ENCODE results near the gene SLAMF8. TPM values are rescaled to one million over a fixed set of nuclear protein-coding genes. Genes with fewer than 3 reads are reported as not detected.

Gene SLAMF8
- total RNA-seq, 1 donor from 2014 or later, result 34.6 TPM

GRCh38 chr1:159832309-159832708 is 5.6 kb downstream of the SLAMF8 start:
- Histone ChIP-seq H3K36me3 (peaks cover 13% of the 10 kb centered on the region), H3K9me3 (no peaks in the 10 kb centered on the region), H3K4me1 (peaks cover 23% of the 10 kb centered on the region), H3K4me3 (no peak overlapping the region), H3K27me3 (no peaks in the 10 kb centered on the region), H3K27ac (no peak overlapping the region)
- TF ChIP-seq CTCF (IDR thresholded peaks at IDR 0.05), result no peak
- no peak for DNase-seq
- intact Hi-C loops (cut with DNase I), result no loop called here
- ATAC-seq, result no peak

GRCh38 chr1:159835356-159835755 is 8.7 kb downstream of the SLAMF8 start:
- H3K4me1 ChIP-seq, result peaks cover 13% of the 10 kb centered on the region
- intact Hi-C loops (cut with DNase I), result no loop called here
- H3K4me3 ChIP-seq, result no peak overlapping the region
- no peak for DNase-seq
- no peak for ATAC-seq
- TF ChIP-seq CTCF (IDR thresholded peaks at IDR 0.05), result no peak
- H3K27me3 ChIP-seq, result no peaks in the 10 kb centered on the region
- no peak overlapping the region for H3K27ac ChIP-seq
- no peaks in the 10 kb centered on the region for H3K9me3 ChIP-seq
- H3K36me3 ChIP-seq, result peaks cover 13% of the 10 kb centered on the region

- DNase-seq (no peak), ATAC-seq (no peak)
- H3K4me3 ChIP-seq, result no peak overlapping the region
- H3K4me1 ChIP-seq, result peaks cover 9% of the 10 kb centered on the region
- no peaks in the 10 kb centered on the region for H3K9me3 ChIP-seq
- no peaks in the 10 kb centered on the region for H3K27me3 ChIP-seq
- no peak for TF ChIP-seq CTCF (IDR thresholded peaks at IDR 0.05)
- no peak overlapping the region for H3K27ac ChIP-seq
- intact Hi-C loops (cut with DNase I), result no loop called here
- peaks cover 13% of the 10 kb centered on the region for H3K36me3 ChIP-seq
Measured at GRCh38 chr1:159835862-159836525, 9.3 kb downstream of the SLAMF8 start.

GRCh38 chr1:159838715-159839114 is 12.0 kb downstream of the SLAMF8 start:
- DNase-seq (no peak), ATAC-seq (no peak)
- Histone ChIP-seq H3K27me3 (no peaks in the 10 kb centered on the region), H3K4me1 (no peaks in the 10 kb centered on the region), H3K4me3 (no peak overlapping the region), H3K27ac (no peak overlapping the region), H3K36me3 (peaks cover 5% of the 10 kb centered on the region), H3K9me3 (no peaks in the 10 kb centered on the region)
- TF ChIP-seq CTCF (IDR thresholded peaks at IDR 0.05), result no peak
- intact Hi-C loops (cut with DNase I), result no loop called here

- Histone ChIP-seq H3K9me3 (no peaks in the 10 kb centered on the region), H3K27ac (no peak overlapping the region), H3K36me3 (peaks cover 5% of the 10 kb centered on the region), H3K4me1 (no peaks in the 10 kb centered on the region), H3K27me3 (no peaks in the 10 kb centered on the region), H3K4me3 (no peak overlapping the region)
- DNase-seq (no peak), ATAC-seq (no peak)
- intact Hi-C loops (cut with DNase I), result no loop called here
- no peak for TF ChIP-seq CTCF (IDR thresholded peaks at IDR 0.05)
Measured at GRCh38 chr1:159839116-159839849, 12.6 kb downstream of the SLAMF8 start.
